Glomerular visceral epithelial cell (primary cell): ENCODE data around the gene DLG1.
"Not testable (repeated sequence)": the region's sequence is repeated elsewhere in the genome, so short reads cannot be mapped to it uniquely, and the experiment has no call there.

Source experiments
- DNase-seq: peaks from one replicate; pipeline ENCODE4 v3.0.0-alpha.2; 2016; ENCODE audit errors: extremely low spot score

DLG1 gene

DNA sequence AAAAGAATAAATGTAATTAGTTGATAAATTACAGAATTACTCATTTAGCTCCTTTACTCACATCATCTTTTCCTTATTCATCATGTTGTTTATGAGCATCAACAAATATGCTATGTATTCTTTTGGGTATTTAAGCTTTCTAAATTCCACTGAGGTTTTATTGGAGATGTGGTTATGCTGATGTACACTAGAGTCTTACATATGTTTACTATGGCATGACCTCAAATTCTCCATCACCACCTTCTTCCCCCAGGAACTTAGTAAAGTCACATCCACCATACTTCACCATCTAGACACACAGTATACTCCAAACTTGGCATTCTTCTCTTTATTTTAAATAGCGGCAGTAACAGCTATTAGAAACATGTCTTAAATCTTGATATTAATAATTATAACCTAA is 194.6 kb downstream of the DLG1 start:
- DNase-seq = no peak

DNA sequence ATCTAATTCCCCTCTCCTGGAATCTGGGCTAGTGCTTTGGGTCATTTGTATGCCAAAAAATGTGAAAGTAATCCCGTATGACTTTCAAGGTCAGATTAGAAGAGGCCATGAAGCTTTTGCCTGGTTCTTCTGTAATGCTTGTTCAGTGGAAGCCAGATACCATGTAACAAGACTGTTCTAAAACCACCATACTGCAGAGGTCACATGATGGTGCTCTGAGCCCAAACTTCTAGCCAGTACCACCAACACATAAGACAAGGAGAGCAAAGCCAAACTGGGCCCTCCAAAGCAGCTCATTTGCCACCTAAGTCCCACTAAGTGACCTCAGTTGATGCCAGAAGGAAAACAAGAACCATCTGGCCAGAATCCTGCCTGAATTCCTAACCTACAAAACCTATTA is 204.5 kb downstream of the DLG1 start:
- no peak for DNase-seq

DNA sequence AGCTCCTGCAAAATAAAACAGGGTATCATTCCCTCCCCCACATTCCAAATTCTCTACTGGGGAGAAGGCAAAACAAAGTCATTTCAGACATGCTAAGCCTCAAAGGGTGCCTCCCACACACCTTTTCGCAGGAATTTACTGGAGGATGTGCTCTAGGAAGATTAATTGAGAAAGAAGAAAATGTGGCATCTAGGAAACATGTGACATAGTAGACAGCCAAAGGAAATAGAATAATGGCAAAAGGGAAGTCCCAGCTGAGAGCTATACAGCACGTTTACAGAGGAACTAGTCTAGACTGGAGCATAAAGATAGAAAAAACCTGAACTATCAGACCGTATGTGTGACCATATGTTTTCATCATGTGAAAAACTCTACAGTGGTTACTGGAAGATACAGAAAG is 210.0 kb downstream of the DLG1 start:
- no peak for DNase-seq

DNA sequence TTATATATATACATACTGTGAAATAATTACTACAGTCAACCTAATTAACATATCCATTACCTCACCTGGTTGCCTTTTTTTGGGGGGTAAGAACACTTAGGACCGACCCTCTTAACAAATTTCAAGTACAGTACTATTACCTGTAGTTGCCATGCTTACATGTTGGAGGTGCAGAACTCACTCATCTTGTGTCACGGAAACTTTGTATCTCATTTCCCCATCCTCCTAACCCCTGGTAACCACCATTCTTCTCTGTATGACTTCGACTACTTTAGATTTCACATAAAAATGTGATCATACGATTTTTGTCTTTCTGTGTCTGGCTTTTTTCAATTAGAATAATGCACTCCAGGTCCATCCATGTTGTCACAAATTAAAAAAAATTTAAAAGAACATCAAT is 213.3 kb downstream of the DLG1 start:
- no peak for DNase-seq

DNA sequence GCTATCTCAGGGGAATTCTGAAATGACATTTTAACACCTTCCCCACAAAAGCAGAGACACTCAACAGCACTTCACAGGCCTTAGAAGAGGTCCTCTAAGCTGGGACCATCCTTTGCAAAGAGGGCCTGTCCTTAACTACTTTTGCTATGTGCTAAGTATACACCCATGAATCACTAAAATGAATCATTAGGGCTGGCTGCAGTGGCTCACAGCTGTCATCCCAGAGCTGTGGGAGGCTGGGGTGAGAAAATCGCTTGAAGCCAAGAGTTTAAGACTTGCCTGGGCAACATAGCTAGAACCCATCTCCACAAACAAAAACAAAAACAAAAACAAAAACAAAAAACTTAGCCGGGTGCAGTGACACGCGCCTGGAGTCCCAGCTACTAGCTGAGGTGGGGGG is 214.9 kb downstream of the DLG1 start:
- peak; percentile 68 for DNase-seq

DNA sequence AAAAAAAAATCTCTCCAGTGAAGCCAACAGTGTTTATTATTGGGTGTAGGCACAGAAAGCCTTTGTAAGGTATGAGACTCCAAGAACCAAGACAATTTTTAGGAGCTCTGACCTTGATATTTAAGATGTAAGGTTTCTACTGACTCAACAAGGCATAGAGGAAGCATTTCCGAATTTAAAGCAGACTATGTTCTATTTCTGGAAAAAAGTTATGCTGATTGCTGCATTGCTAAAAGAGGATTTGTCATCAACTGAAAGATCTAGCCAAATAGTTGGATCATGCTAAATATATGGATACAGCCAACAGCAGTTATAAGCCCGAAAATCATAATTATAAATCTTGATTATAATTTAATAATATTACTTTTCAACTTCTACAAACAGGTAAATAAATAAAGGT is 215.5 kb downstream of the DLG1 start:
- DNase-seq = no peak

DNA sequence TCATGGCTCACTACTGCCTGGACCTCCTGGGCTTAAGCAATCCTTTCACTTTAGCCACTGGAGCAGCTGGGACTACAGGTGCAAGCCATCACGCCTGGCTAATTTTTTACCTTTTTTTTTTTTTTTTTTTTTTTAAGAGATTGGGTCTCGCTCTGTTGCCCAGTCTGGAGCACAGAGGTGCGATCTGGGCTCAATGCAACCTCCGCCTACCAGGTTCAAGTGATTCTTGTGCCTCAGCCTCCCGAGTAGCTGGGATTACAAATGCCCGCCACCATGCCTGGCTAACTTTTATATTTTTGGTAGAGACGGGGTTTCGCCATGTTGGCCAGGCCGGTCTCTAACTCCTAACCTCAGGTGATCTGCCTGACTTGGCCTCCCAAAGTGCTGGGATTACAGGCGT is 218.1 kb downstream of the DLG1 start:
- no peak for DNase-seq

DNA sequence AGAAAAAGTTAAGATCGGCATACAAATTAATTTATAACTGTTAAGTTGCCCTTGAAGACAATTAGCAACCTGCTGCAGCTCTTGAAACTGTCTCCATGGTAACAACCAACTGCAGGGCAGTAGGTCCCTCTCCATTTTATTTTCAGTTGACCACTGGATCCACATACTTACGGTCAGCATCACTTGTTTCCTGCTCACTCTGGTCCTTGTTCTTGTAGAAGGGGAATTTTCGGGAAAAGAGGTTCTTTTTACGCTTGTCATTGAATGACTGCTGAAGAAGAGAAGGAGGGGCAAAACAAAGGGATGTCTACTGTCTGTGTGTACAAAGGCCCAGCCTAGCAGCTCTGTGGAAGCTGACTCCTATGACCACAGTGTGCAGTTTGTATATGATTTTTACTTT is 222.0 kb downstream of the DLG1 start:
- no peak for DNase-seq

DNA sequence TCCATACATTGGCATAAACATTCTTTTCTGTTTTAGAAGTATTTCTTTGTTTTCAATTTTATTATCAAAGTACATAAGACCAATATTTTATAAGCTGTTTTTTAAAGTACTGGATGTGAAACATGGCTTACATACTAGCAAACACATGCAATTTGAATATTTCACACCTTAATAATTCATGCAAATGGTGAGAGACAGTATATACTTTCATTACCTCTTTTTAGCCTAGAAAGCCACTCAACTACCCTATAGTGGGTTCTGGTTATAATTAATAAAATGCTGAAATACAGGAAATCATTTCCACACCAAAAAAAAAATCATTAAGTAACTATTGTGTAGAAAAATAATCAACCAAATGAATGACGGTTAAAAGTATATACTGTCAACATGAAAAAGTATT is 230.3 kb downstream of the DLG1 start:
- DNase-seq = no peak

DNA sequence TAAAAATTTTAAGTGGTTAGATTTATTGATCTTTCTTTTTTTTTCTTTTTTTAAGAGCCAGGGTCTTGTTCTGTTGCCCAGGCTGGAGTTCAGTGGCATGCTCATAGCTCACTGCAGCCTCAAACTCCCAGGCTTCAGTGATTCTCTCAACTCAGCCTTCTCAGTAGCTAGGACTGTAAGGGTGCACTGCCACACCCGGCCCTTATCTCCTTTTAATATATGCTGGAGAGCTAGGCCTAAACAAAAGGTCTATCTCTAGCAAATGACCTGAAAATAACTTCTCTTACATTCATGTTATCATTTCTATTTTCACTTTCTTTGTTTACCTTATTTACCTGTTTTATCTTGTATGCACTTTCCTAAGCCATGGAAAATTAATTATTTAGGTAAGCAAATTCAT is 233.6 kb downstream of the DLG1 start:
- DNase-seq = no peak

DNA sequence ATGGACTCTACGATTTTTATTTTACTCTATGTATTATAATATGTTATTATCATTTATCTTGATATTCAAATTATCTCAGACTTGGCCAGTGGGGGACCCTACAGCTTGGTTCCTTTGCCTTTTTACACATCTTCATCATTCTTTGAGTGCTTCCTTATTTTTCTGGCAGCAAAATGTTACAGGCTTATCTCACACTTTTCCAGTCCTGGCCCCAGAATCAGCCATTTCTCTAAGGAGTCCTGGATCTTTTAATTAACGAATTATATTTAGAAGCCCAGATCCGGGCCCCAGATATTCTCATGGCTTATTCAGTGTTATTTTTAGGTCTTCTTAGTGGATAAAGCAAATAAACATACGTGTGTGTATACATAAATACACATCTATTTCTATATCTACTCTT is 236.0 kb downstream of the DLG1 start:
- DNase-seq = no peak

DNA sequence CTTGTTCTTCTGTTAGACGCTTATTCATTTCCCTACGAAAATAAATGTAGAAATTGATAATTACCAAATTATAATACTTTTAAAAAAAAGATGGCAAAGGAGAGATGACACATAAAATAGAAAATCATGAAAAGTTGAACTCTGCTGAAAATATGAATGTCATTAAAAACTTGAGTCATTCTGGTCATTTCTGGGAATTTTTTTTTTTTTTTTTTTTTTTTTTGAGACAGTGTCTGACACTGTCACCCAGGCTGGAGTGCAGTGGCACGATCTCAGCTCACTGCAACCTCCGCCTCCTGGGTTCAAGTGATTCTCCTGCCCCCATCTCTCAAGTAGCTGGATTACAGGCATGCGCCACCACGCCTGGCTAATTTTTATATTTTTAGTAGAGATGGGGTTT is 246.8 kb downstream of the DLG1 start:
- not testable (repeated sequence) for DNase-seq

DNA sequence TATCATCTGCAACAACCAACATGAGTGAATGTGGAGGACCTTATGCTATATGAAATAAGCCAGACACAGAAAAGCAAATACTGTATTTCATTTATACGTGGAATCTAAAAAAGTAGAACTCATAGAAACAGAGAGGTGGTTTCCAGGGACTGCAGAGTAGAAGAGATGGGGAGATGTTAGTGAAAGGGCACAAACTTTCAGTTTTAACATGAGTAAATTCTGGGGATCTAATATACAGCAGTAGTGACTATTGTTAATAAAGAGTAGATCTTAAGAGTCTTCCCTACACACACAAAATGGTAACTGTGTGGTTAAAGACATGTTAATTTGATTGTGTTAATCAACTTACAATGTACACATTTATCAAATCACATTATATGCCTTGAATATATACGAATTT is 247.9 kb downstream of the DLG1 start:
- DNase-seq = no peak

DNA sequence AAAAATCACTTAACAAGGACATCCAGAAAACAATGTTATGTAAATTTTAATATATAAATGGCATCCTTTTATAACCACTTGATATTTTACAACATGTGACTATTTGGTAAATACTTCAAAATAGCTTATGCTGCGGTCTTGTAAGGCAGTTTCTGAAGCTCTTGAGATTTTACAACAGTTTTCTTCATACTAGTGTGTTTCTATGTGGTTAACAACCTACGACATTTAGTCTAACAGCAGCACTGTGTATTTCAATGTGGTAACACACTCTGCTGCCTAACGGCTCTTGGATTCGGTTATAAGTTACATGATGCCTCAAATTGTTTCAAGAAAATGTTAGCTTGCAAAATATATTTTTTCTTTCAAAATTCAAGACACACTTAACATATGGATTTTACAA is 255.9 kb downstream of the DLG1 start:
- no peak for DNase-seq

DNA sequence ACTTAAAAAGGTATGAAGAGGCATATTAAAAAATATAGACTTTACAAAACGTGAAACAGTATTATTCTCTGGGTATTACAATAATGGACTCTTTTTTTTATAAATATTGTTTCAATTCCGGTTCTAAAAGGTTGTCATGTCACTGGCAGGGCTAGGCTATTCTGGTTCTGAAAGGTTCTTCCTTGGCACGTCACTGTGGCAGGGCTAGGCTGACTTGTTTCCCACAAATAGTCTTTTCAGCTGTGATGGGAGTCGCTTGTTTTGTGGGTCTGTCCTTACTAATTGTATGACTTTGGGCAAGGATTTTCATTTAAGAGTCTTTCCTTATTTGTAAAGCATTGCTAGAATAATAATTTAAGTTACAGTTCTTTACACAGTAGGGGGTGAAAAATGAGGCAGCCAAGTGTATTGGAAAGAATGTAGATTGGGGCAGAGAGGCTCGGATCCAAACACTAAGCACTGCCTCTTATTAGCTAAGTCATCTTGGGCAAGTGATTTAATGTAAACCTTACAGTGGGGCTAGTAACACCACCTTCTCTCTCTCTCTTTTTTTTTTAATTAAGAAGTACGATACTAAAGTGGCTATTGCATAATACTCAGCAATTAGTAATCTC is 256.4 kb downstream of the DLG1 start:
- no peak for DNase-seq

DNA sequence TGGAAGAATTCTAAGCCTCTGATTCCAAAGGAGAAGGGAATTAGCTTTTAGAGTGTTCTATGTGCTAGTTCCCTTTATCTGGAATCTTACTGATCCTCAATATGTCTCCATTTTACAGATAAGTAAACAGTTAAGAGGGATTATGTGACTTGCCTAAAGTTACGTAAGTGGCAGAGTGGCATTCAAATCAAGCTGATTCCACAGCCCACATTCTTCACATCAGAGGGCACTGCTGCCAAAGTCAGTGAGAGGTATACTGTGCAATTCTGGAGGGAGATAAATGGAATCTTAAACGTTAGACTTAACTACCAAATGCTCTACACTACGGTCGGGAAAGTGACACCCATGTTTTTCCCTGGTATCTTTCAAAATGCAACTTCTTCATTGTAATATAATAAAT is 257.8 kb downstream of the DLG1 start:
- DNase-seq = no peak

DNA sequence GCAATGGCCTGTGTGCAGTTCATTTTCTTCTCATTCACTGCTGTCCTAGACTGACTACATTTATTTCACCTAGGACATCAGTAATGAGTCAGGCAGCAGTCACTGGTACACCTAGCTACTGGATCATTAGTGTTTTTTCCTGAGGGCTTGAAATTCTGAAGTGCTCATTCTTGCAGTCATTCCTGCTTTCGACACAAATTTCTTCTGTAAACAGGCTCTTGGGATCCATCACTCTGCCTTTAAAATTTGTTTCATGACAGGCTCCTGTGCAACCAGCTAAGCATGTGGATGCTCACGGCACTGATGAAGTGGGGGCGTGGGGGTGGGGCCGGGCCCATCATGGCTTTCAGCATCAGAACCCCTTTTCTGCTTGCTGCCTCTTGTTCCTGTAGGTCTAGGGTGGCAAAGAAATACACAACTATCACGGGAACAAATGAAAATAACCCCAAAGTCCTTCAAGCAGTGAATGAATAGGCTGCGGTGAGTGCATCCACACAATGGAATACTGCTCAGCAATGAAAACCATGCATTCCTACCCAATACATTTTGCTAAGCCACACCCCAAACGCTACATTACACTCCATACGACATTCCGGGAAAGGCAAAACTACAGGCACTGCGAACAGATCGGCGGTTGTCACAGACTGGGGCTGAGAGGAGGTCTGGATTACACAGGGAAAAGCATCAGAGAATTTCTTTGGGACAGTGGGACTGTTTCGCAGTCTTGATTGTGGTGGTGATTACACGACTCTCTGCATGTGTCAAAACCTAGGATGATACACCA is 259.5 kb downstream of the DLG1 start:
- no peak for DNase-seq

DNA sequence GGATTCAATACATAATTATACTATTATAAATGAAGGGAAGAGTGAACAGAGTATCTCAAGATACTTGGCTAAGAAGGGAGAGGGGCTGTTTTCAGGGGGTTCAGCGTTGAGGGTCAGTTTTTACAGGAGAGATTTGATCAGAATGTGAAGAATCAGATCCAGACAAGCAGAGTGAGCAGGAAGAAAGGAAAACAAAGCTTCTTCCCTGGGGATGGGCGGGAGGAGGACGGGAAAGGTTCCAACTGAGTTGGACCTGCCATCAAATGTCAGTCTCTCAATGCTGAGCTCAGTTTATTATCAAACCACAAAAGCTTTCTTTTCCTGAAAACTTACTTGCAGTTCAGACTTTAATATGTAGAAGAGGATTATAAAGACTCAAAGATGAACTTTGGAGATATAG is 262.8 kb downstream of the DLG1 start:
- DNase-seq = no peak

DNA sequence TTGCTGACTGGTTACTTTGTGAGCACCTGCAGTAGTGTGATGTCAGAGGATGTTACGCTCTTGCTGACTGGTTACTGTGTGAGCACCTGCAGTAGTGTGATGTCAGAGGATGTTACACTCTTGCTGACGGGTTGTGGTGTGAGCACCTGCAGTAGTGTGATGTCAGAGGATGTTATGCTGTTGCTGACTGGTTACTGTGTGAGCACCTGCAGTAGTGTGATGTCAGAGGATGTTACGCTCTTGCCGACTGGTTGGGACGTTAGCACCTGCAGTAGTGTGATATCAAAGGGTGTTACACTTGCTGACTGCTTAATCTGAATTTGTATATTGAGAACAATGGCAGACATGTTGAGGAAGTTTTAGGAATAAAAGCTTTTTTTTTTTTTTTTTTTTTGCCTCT is 263.6 kb downstream of the DLG1 start:
- DNase-seq = peak; percentile 25

DNA sequence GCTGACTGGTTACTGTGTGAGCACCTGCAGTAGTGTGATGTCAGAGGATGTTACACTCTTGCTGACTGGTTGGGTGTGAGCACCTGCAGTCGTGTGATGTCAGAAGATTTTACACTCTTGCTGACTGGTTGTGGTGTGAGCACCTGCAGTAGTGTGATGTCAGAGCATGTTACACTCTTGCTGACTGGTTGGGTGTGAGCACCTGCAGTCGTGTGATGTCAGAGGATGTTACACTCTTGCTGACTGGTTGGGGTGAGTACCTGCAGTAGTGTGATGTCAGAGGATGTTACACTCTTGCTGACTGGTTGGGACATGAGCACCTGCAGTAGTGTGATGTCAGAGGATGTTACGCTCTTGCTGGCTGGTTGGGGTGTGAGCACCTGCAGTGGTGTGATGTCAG is 264.6 kb downstream of the DLG1 start:
- DNase-seq = not testable (repeated sequence)

DNA sequence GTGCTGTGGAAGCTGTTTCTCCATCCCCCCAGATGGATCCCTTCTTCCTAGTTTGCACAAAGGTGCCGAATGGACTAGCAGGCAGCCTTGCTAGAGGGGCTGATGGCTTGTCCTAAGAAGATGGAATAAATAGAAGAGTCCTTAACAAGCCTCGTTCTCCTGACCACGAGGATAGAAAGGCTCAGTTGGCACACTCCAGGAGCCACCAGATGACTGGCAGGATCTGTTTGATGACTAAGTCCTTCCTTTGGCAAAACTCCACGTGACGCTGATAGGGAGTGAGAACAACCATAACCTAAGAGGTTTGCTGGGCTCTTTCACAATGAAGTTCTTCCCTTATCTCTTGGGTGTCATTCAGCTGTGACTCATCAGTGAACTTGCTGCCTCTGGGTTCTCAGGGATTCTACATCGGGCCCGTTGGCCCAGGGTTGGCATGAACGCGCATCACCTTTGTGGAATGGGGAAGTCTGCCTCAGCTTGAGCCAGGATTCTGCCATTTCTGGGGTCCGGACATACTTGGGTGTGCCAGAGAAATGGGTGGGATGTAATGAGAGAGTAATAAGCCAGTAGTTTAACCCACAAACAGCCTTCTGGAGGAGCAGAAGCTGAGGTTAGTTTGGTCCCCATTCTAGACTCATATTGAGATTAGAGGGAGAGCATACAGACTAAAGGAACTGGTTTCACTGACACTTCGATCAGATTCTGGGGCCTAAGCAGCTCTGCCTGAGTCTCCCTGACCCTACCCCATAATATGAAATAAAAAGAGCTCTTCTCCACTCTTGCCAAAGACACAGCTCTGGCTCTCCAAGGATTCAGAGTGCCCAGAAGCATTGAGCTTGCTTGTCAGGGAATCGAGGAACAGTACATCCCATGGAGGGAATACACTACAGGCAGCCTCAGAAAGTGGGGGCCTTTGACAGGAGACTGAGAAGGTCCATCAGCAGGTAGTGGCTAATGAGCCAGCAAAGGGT is 266.8 kb downstream of the DLG1 start:
- DNase-seq = peak; percentile 98
